ENCODE measurements around the gene MYO10.

DNA sequence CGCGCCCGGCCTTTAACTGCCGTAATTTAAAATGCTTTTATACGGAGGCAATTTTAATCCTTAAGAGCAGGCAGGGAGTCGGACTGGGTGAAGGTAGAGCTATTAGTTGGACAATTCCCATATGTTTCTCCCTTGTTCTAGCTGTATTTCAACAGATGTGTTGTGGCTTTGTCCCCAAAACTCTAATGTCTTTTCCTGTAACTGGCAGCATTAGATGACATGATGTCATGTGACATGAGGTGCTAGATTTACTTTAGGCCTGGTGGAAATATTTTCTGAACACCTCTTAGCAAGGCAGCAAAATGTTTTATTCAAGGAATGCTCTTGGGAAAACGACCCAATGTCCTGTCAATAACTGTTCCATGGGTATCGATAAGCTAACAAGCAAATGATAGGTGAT, 8.5 kb downstream of the MYO10 start:
- no peak for TF ChIP-seq TAF1 (IDR thresholded peaks at IDR 0.05; ENCODE audit: low read depth, low read length)
- no peak for TF ChIP-seq POLR2A (IDR thresholded peaks at IDR 0.05; ENCODE audit: low read depth, low read length)
